Measurements from ENCODE around the gene PLCB4.
"Not testable (repeated sequence)": the region's sequence is repeated elsewhere in the genome, so short reads cannot be mapped to it uniquely, and the experiment has no call there.

- not testable (repeated sequence) for TF ChIP-seq USF1 (IDR thresholded peaks at IDR 0.05; ENCODE audit: borderline replicate concordance, low read depth); GABPA (IDR thresholded peaks at IDR 0.05; ENCODE audit: low read depth); NFIC (IDR thresholded peaks at IDR 0.05; ENCODE audit: borderline replicate concordance); CHD2 (IDR thresholded peaks at IDR 0.05; ENCODE audit: low read length, partially characterized antibody); FOSL2 (IDR thresholded peaks at IDR 0.05; ENCODE audit: borderline replicate concordance, low read depth); EP300 (IDR thresholded peaks at IDR 0.05; ENCODE audit: borderline replicate concordance in 1 of 2, low read depth in 1 of 2, low read length in 1 of 2); RXRA (IDR thresholded peaks at IDR 0.05; ENCODE audit: borderline replicate concordance, low read depth); POLR2AphosphoS5 (IDR thresholded peaks at IDR 0.05; ENCODE audit: low read depth, low read length); SIN3A (IDR thresholded peaks at IDR 0.05; ENCODE audit: borderline replicate concordance, low read depth, low read length)
- TF ChIP-seq, protein P1, sequence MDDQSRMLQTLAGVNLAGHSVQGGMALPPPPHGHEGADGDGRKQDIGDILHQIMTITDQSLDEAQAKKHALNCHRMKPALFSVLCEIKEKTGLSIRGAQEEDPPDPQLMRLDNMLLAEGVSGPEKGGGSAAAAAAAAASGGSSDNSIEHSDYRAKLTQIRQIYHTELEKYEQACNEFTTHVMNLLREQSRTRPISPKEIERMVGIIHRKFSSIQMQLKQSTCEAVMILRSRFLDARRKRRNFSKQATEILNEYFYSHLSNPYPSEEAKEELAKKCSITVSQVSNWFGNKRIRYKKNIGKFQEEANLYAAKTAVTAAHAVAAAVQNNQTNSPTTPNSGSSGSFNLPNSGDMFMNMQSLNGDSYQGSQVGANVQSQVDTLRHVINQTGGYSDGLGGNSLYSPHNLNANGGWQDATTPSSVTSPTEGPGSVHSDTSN (IDR thresholded peaks at IDR 0.05): not testable (repeated sequence)
- TF ChIP-seq, protein P2, sequence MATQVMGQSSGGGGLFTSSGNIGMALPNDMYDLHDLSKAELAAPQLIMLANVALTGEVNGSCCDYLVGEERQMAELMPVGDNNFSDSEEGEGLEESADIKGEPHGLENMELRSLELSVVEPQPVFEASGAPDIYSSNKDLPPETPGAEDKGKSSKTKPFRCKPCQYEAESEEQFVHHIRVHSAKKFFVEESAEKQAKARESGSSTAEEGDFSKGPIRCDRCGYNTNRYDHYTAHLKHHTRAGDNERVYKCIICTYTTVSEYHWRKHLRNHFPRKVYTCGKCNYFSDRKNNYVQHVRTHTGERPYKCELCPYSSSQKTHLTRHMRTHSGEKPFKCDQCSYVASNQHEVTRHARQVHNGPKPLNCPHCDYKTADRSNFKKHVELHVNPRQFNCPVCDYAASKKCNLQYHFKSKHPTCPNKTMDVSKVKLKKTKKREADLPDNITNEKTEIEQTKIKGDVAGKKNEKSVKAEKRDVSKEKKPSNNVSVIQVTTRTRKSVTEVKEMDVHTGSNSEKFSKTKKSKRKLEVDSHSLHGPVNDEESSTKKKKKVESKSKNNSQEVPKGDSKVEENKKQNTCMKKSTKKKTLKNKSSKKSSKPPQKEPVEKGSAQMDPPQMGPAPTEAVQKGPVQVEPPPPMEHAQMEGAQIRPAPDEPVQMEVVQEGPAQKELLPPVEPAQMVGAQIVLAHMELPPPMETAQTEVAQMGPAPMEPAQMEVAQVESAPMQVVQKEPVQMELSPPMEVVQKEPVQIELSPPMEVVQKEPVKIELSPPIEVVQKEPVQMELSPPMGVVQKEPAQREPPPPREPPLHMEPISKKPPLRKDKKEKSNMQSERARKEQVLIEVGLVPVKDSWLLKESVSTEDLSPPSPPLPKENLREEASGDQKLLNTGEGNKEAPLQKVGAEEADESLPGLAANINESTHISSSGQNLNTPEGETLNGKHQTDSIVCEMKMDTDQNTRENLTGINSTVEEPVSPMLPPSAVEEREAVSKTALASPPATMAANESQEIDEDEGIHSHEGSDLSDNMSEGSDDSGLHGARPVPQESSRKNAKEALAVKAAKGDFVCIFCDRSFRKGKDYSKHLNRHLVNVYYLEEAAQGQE (IDR thresholded peaks at IDR 0.05; ENCODE audit: low read depth, low read length): not testable (repeated sequence)
- TF ChIP-seq, protein P3, sequence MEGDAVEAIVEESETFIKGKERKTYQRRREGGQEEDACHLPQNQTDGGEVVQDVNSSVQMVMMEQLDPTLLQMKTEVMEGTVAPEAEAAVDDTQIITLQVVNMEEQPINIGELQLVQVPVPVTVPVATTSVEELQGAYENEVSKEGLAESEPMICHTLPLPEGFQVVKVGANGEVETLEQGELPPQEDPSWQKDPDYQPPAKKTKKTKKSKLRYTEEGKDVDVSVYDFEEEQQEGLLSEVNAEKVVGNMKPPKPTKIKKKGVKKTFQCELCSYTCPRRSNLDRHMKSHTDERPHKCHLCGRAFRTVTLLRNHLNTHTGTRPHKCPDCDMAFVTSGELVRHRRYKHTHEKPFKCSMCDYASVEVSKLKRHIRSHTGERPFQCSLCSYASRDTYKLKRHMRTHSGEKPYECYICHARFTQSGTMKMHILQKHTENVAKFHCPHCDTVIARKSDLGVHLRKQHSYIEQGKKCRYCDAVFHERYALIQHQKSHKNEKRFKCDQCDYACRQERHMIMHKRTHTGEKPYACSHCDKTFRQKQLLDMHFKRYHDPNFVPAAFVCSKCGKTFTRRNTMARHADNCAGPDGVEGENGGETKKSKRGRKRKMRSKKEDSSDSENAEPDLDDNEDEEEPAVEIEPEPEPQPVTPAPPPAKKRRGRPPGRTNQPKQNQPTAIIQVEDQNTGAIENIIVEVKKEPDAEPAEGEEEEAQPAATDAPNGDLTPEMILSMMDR (IDR thresholded peaks at IDR 0.05): not testable (repeated sequence)
Observed at GRCh38 chr20:9152139-9152538, 83.3 kb downstream of the PLCB4 start.

Measured in SK-N-SH (cell line).